GM12878 (cell line): ENCODE results near the gene TNF.

ENCODE experiments used
- CBX5 ChIP-seq: sonication (generic); IDR thresholded peaks from 2 replicates; pipeline ENCODE4 v1.6.1; 2016; ENCODE audit warnings: low read depth, moderate library complexity, mild to moderate bottlenecking, inconsistent platforms
- CTCF ChIP-seq, 3 experiments: IDR thresholded peaks in 2 of 3; conservative IDR thresholded peaks in 1 of 3; 2 replicates each; pipeline ENCODE4 v1.5.1; 2011; ENCODE audit warnings: low read depth in 3 of 3, low read length in 3 of 3, mild to moderate bottlenecking in 3 of 3, control low read depth in 2 of 3, moderate library complexity in 2 of 3, inconsistent platforms in 1 of 3, mixed read lengths in 1 of 3; ENCODE audit not compliant: control insufficient read depth in 2 of 3, insufficient read depth in 1 of 3; ENCODE audit errors: extremely low read depth in 1 of 3
- EZH2 ChIP-seq: IDR thresholded peaks from 2 replicates; pipeline ENCODE4 v1.6.1; 2012; ENCODE audit warnings: low read depth, mild to moderate bottlenecking, control low read depth, inconsistent platforms, low read length, borderline replicate concordance; ENCODE audit not compliant: control insufficient read depth
- FOS ChIP-seq: IDR thresholded peaks from 3 replicates; pipeline ENCODE4 v1.6.1; 2011; ENCODE audit warnings: borderline replicate concordance; ENCODE audit not compliant: insufficient read length; ENCODE audit errors: extremely low read depth
- JUND ChIP-seq: IDR thresholded peaks from 2 replicates; pipeline ENCODE4 v1.6.1; 2012; ENCODE audit warnings: low read depth, mild to moderate bottlenecking, low read length, improper control_type of control experiment, moderate library complexity
- PAX8 ChIP-seq: fragments of 450-650 bp; IDR thresholded peaks from 2 replicates; pipeline ENCODE4 v1.6.1; 2017; ENCODE audit warnings: mild to moderate bottlenecking, moderate library complexity
- ZNF274 ChIP-seq: IDR thresholded peaks from one replicate; pipeline ENCODE4 v1.8.0; 2011; ENCODE audit not compliant: insufficient read length, insufficient read depth

- TF ChIP-seq EZH2, result no peak
- no peak for TF ChIP-seq CTCF (IDR thresholded peaks at IDR 0.05 in 2 of 3, conservative IDR thresholded peaks at IDR 0.05 in 1 of 3; ENCODE audit: control insufficient read depth in 2 of 3, extremely low read depth in 1 of 3, insufficient read depth in 1 of 3, low read depth in 3 of 3, low read length in 3 of 3)
- no peak for TF ChIP-seq CBX5
- no peak for TF ChIP-seq FOS
- TF ChIP-seq ZNF274, result no peak
- TF ChIP-seq JUND, result no peak
- no peak for TF ChIP-seq PAX8
Measured at GRCh38 chr6:31582230-31582643, 6.9 kb downstream of the TNF start, which contains the start of gene LTB.
